Fibroblast of villous mesenchyme (primary cell): ENCODE data around the gene DENND5B. TPM values are rescaled to one million over a fixed set of nuclear protein-coding genes. Genes with fewer than 3 reads are reported as not detected.

ENCODE experiments used
- DNase-seq: peaks from one replicate; pipeline ENCODE4 v3.0.0-alpha.2; 2010; ENCODE audit warnings: low read depth
- H3K4me3 ChIP-seq: 2 replicates; pipeline ENCODE4 v1.5.1; 2011; ENCODE audit warnings: low read depth, mild to moderate bottlenecking, low read length
- total RNA-seq: library from RNA; depleted of rRNA; stranded (reverse); fragments of >200 nt; gene quantifications from 2 replicates; pipeline ENCODE4 v1.2.3, GENCODE V29; 2012
- TF ChIP-seq, protein P1 (sequence below): IDR thresholded peaks from 2 replicates; pipeline ENCODE4 v1.5.1; 2012; ENCODE audit warnings: low read depth, mild to moderate bottlenecking, low read length; ENCODE audit not compliant: insufficient read depth

Gene DENND5B
- 11.6 and 11.7 TPM in 2 replicates for total RNA-seq

DNA sequence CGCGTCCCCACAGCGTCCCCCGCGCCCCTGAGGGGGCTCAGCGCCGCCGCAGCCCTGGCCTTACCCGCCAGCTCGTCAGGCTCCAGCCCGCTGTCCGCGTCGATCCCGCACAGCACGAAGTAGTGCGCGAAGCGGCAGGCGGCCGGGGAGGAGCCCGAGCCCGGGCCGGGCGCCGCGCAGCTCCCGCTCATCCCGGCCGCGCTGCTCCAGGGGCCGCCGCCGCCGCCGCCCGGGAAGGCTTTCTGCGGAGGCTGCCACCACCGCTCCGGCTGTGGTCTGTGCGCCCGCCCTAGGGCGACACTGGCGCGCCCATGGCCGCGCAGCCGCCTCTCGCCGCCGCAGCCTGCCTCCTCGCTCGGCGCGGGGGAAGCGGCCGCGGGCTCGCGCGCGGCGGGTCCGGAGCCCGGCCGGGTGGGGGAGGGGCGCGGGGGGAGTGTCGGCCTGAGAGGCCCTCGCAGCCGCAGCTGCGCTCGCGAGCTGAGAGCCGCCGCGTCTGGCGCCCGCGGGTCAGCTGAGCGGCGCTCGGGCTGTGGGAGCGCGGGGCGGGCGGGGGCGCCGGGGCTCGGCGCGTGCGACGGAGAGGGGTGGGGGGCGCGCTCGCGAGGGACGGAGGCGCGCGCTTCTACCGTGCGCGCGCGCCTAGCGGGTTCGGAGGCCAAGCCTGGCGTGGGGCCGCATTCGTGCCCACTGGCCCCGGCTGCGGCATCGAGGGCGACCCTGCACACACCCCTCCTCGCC, at the start of gene DENND5B:
TSS of gene DENND5B (minus strand) at position 495 of the 738 bp plus-strand sequence. CDS start at position 191, 304 bp downstream.
- peak; percentile 79 for DNase-seq
- H3K4me3 ChIP-seq: peak within 1 kb of the TSS; percentile 86
- TF ChIP-seq, protein P1, sequence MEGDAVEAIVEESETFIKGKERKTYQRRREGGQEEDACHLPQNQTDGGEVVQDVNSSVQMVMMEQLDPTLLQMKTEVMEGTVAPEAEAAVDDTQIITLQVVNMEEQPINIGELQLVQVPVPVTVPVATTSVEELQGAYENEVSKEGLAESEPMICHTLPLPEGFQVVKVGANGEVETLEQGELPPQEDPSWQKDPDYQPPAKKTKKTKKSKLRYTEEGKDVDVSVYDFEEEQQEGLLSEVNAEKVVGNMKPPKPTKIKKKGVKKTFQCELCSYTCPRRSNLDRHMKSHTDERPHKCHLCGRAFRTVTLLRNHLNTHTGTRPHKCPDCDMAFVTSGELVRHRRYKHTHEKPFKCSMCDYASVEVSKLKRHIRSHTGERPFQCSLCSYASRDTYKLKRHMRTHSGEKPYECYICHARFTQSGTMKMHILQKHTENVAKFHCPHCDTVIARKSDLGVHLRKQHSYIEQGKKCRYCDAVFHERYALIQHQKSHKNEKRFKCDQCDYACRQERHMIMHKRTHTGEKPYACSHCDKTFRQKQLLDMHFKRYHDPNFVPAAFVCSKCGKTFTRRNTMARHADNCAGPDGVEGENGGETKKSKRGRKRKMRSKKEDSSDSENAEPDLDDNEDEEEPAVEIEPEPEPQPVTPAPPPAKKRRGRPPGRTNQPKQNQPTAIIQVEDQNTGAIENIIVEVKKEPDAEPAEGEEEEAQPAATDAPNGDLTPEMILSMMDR: no peak

DNA sequence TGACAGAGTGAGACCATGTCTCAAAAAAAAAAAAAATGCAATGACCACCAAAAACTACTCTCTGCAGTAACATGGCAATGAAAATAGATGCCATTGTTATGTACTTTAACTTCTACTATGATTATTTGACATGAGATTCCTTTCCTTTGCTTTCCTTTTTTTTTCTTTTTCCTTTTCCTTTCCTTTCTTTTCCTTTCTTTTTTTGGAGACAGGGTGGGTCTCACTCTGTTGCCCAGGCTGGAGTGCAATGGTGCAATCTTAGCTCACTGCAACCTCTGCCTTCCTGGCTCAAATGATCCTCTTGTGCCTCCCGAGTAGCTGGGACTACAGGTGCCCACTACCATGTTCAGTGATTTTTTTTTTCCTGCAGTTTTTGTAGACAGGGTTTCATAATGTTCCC, 43.7 kb upstream of the DENND5B start:
- DNase-seq: no peak
- H3K4me3 ChIP-seq: no peak overlapping the region
- TF ChIP-seq, protein P1: no peak

DNA sequence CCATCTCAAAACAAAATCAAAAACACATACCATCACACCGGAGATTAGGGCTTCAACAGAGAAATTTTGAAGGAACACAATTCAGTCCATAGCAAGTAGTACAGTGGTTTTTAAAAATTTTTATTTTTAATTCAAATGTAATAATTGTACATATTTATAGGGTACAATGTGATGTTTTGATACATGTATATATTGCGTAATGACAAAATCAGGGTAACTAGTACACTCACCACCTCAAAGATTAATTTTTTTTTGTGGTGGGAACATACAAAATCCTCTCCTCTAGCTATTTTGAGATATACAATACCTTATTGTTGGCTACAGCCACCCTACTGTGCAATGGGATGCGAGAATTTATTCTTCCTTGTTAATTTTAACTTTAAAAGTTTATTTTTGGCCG, 42.5 kb upstream of the DENND5B start:
- no peak for DNase-seq
- TF ChIP-seq, protein P1: no peak
- no peak overlapping the region for H3K4me3 ChIP-seq

DNA sequence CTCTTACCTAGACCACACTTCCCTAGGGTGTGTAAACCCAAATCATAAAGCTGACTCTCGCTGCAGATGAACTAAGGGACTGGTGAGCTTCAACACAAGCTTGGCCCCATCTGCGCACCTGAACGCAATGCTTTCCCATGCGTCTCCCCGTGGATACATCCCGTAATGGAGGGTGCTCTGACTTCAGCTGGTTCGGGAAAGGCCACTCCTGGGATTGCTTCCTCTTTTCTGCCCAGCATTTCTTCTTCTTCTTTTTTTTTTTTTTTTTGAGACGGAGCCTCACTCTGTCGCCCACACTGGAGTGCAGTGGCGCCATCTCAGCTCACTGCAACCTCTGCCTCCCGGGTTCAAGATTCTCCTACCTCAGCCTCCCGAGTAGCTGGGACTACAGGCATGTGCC, 40.9 kb upstream of the DENND5B start:
- DNase-seq: no peak
- H3K4me3 ChIP-seq: no peak overlapping the region
- TF ChIP-seq, protein P1: no peak

DNA sequence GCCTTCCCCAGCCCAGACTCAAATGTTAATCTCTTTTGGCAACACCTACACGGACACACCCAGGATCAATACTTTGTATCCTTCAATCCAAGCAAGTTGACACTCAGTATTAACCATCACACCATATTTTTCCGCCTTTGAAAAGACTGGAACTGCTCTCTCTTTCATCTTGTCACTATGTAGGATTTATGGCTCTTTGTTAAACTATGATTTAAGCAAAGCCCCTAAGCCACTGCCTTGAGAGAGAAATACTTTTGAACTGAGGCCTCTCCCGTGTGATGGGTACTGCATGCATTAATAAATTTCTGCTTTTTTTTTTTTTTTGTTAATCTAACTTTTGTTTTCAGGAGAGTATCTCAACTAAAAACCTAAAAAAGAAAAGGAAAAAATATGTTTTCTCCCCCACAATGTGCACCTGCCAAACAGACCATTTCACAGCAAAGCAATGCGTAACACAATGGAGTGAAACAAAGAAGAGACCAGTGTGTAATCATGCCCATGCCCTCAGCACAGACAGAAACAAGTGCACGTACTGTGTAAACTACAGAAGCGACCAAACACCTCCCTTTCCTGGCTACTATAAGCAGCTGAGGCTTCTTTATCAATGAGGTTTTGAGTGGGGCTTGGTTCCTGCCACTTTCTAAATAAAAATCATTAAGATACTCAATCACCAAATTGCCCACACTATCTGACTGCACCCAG, 40.2 kb upstream of the DENND5B start:
- TF ChIP-seq, protein P1: no peak
- no peak overlapping the region for H3K4me3 ChIP-seq
- no peak for DNase-seq

DNA sequence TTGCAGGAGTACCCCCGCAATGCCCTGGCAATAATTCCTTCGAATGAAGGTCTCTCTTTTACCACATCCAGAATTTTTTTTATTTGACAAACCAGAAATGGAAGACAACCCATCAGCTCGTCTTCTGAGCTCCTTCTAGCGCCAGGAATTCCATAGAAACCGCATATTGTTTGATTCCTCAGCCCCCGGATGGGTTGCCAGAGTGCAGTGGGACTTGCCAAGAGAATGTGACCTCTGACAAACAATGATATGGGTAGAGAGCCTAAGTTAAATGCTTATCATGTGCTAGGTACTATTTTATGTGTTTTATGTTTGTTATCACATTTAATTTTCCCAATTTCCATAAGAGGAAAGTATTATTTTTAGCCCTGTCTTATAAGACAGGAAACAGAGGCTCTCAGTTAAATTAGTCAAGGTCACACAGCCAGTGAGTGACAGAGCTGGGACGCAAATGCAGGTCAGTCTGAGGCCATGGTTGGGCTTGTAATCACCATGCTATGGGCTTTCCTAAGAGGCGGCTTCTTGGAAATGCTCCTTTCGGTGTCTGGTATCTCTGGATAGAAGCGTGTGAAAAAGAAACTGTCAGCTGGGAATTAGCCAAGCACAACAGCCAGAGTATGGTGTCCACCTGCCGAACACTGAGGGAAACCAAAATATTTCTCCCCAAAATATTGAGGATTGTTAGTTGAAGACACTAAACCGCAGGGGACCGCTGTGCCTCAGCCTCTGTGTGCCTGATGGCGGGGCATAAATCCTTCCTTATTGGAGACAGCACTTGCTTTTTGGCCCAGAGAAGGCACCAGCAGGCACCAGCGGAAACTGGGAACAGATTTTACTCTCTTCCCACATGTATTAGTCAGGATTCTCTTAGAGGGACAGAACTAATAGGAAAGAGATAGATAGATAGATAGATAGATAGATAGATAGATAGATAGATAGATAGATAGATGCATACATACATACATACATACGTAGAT, 39.1 kb upstream of the DENND5B start:
- peak; percentile 92 for DNase-seq
- peak overlapping the region; percentile 22 for H3K4me3 ChIP-seq
- TF ChIP-seq, protein P1: no peak
